Measurements from ENCODE around the gene CHST15. TPM values are rescaled to one million over a fixed set of nuclear protein-coding genes. Genes with fewer than 3 reads are reported as not detected.
"Not testable (repeated sequence)": the region's sequence is repeated elsewhere in the genome, so short reads cannot be mapped to it uniquely, and the experiment has no call there.

CHST15 gene
- total RNA-seq, 1 donor from 2014 or later = 11.1 TPM

- H3K36me3 ChIP-seq (ENCODE audit: control insufficient read depth, insufficient read depth, low read length) = peaks cover 18% of the 10 kb centered on the region
- no peak for TF ChIP-seq CTCF (IDR thresholded peaks at IDR 0.05; ENCODE audit: insufficient read depth, low read length, severe bottlenecking)
- no peaks in the 10 kb centered on the region for H3K27me3 ChIP-seq (ENCODE audit: control insufficient read depth, insufficient read depth, low read length)
- no peak overlapping the region for H3K4me3 ChIP-seq (ENCODE audit: low read depth, low read length)
- no peak for DNase-seq (ENCODE audit: low read depth)
- FAIRE-seq = no peak
These were observed 56.1 kb downstream of the CHST15 start for GRCh38 chr10:124037286-124037685.

DNA sequence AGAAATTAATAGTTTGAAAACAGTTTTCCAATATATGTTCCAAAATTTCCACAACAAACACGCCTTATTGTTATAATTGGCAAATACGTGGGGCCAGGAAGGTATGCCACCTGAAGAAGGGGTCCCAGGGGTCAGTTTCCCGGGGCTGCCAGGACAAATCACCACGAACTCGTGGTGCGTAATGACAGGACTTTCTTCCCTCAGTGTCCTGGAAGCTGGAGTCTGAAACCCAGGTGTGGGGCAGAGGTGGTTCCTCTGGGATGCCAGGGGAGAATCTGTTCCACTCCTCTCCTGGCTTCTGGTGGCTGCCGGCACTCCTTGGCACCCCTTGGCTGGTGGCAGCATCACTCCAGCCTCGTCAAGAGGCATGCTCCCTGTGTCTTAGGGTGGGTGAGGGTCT lies 56.7 kb downstream of the CHST15 start:
- FAIRE-seq (no peak), DNase-seq (ENCODE audit: low read depth) (no peak)

GRCh38 chr10:124035928-124036558 lies 57.4 kb downstream of the CHST15 start:
- no peak for FAIRE-seq
- H3K4me3 ChIP-seq (ENCODE audit: low read depth, low read length) = no peak overlapping the region

More for the DNA sequence above, 56.7 kb downstream of the CHST15 start:
- Histone ChIP-seq H3K4me3 (ENCODE audit: low read depth, low read length) (no peak overlapping the region), H3K36me3 (ENCODE audit: control insufficient read depth, insufficient read depth, low read length) (peaks cover 17% of the 10 kb centered on the region), H3K27me3 (ENCODE audit: control insufficient read depth, insufficient read depth, low read length) (no peaks in the 10 kb centered on the region)
- TF ChIP-seq CTCF (IDR thresholded peaks at IDR 0.05; ENCODE audit: insufficient read depth, low read length, severe bottlenecking) = no peak

DNA sequence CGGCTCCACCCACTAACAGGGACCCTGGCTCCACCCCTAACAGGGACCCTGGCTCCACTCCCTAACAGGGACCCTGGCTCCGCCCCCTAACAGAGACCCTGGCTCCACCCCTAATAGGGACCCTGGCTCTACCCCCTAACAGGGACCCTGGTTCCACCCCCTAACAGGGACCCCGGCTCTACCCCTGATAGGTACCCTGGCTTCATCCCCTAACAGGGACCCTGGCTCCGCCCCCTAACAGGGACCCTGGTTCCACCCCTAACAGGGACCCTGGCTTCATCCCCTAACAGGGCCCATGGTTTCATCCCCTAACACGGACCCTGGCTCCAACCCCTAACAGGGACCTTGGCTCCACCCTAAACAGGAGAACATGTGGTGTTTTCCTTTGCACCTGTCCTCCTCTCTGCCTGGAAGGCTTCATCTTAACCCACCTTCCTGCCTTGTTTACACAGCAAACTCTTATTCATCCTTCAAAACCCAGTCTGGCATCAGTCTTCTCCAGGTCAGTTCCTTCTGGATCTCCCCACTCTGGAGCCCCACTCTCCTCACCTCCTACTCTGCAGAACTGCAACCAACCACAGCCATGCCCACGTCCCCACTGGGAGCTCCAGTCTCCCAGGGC lies 58.0 kb downstream of the CHST15 start:
- Histone ChIP-seq H3K36me3 (ENCODE audit: control insufficient read depth, insufficient read depth, low read length) (peaks cover 18% of the 10 kb centered on the region), H3K4me3 (ENCODE audit: low read depth, low read length) (no peak overlapping the region), H3K27me3 (ENCODE audit: control insufficient read depth, insufficient read depth, low read length) (no peaks in the 10 kb centered on the region)
- no peak for FAIRE-seq
- DNase-seq (ENCODE audit: low read depth) = no peak
- TF ChIP-seq CTCF (IDR thresholded peaks at IDR 0.05; ENCODE audit: insufficient read depth, low read length, severe bottlenecking) = no peak

More at GRCh38 chr10:124035928-124036558, 57.4 kb downstream of the CHST15 start:
- DNase-seq (ENCODE audit: low read depth) = no peak
- Histone ChIP-seq H3K27me3 (ENCODE audit: control insufficient read depth, insufficient read depth, low read length) (no peaks in the 10 kb centered on the region), H3K36me3 (ENCODE audit: control insufficient read depth, insufficient read depth, low read length) (peaks cover 16% of the 10 kb centered on the region)
- TF ChIP-seq CTCF (IDR thresholded peaks at IDR 0.05; ENCODE audit: insufficient read depth, low read length, severe bottlenecking) = no peak

GRCh38 chr10:124034576-124035305 lies 58.7 kb downstream of the CHST15 start:
- H3K36me3 ChIP-seq (ENCODE audit: control insufficient read depth, insufficient read depth, low read length) = peaks cover 18% of the 10 kb centered on the region
- not testable (repeated sequence) for FAIRE-seq; H3K4me3 ChIP-seq (ENCODE audit: low read depth, low read length); DNase-seq (ENCODE audit: low read depth); H3K27me3 ChIP-seq (ENCODE audit: control insufficient read depth, insufficient read depth, low read length)

DNA sequence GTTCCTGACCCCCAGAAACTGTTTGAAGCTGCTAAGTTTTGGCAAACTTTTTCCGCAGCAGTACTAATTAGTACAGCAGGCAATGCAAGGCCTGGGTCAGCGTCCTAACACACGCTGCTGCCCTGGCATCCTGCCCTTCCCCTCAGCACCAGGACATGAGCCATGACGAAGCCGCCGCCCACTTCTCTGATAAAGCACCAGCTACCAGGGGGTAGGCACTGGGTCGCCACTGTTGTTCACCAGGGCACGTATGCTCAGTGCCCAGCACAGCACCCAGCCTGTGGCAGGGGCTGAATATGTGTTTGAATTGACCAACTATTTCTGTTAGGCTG lies 59.5 kb downstream of the CHST15 start:
- DNase-seq (ENCODE audit: low read depth) (no peak), FAIRE-seq (no peak)
- TF ChIP-seq CTCF (IDR thresholded peaks at IDR 0.05; ENCODE audit: insufficient read depth, low read length, severe bottlenecking) = no peak
- H3K36me3 ChIP-seq (ENCODE audit: control insufficient read depth, insufficient read depth, low read length) = peaks cover 14% of the 10 kb centered on the region
- no peaks in the 10 kb centered on the region for H3K27me3 ChIP-seq (ENCODE audit: control insufficient read depth, insufficient read depth, low read length)
- no peak overlapping the region for H3K4me3 ChIP-seq (ENCODE audit: low read depth, low read length)
